GM23338 (cell line): ENCODE measurements around the gene TRHDE. TPM values are rescaled to one million over a fixed set of nuclear protein-coding genes. Genes with fewer than 3 reads are reported as not detected.

Experiments
- ATAC-seq: fragments of 200-7000 bp; cut with Tn5 transposase; 3 replicates; pipeline ENCODE4 v1.9.1; 2020
- DNase-seq: peaks from one replicate; pipeline ENCODE4 v3.0.0-alpha.2; 2015; ENCODE audit warnings: low spot score
- H2AFZ ChIP-seq: fragments of 200-600 bp; sonication (generic); 2 replicates; pipeline ENCODE4 v1.8.0; 2016; ENCODE audit warnings: antibody characterized with exemption, mild to moderate bottlenecking, moderate library complexity
- H3F3A ChIP-seq: fragments of 200-600 bp; sonication (generic); replicated peaks from 2 replicates; pipeline ENCODE4 v1.8.0; 2017; ENCODE audit warnings: antibody characterized with exemption, mixed run types, low read depth
- H3K27ac ChIP-seq: fragments of 200-600 bp; sonication (generic); 2 replicates; pipeline ENCODE4 v1.6.1; 2016; ENCODE audit warnings: low read depth
- H3K27me3 ChIP-seq: fragments of 200-600 bp; sonication (generic); 2 replicates; pipeline ENCODE4 v1.8.0; 2016; ENCODE audit warnings: mild to moderate bottlenecking, mixed run types, moderate library complexity; ENCODE audit not compliant: insufficient read depth
- H3K36me3 ChIP-seq: fragments of 200-600 bp; sonication (generic); 2 replicates; pipeline ENCODE4 v1.8.0; 2016; ENCODE audit warnings: mild to moderate bottlenecking; ENCODE audit not compliant: insufficient read depth
- H3K4me1 ChIP-seq: fragments of 200-600 bp; sonication (generic); 2 replicates; pipeline ENCODE4 v1.8.0; 2016; ENCODE audit warnings: mild to moderate bottlenecking, moderate library complexity; ENCODE audit not compliant: insufficient read depth
- H3K4me2 ChIP-seq: fragments of 200-600 bp; sonication (generic); 2 replicates; pipeline ENCODE4 v1.7.1; 2017; ENCODE audit warnings: mixed run types
- H3K4me3 ChIP-seq: fragments of 200-600 bp; sonication (generic); 2 replicates; pipeline ENCODE4 v1.6.1; 2016; ENCODE audit warnings: mixed run types
- H3K79me2 ChIP-seq: fragments of 200-600 bp; sonication (generic); replicated peaks from 2 replicates; pipeline ENCODE4 v1.8.0; 2017; ENCODE audit warnings: mild to moderate bottlenecking; ENCODE audit not compliant: insufficient read depth
- H3K9me2 ChIP-seq: fragments of 200-600 bp; sonication (generic); 2 replicates; pipeline ENCODE4 v1.8.0; 2017; ENCODE audit not compliant: insufficient read depth
- H4K20me1 ChIP-seq: fragments of 200-600 bp; sonication (generic); replicated peaks from 2 replicates; pipeline ENCODE4 v1.8.0; 2017; ENCODE audit warnings: mild to moderate bottlenecking; ENCODE audit not compliant: insufficient read depth
- H3K27ac Mint-ChIP-seq: 2 replicates; pipeline ENCODE4 v1.8.0; 2020; ENCODE audit warnings: inconsistent platforms, mild to moderate bottlenecking, moderate library complexity, mixed read lengths
- H3K27me3 Mint-ChIP-seq: 3 replicates; pipeline ENCODE4 v1.8.0; 2022; ENCODE audit warnings: low read depth, mild to moderate bottlenecking, moderate library complexity, mixed read lengths, inconsistent platforms; ENCODE audit not compliant: insufficient read depth, poor library complexity
- H3K36me3 Mint-ChIP-seq: 3 replicates; pipeline ENCODE4 v1.8.0; 2021; ENCODE audit warnings: low read depth, mild to moderate bottlenecking, inconsistent platforms, moderate library complexity, mixed read lengths
- H3K4me1 Mint-ChIP-seq: 3 replicates; pipeline ENCODE4 v1.8.0; 2020; ENCODE audit warnings: mild to moderate bottlenecking, inconsistent platforms, mixed read lengths
- H3K4me3 Mint-ChIP-seq: 3 replicates; pipeline ENCODE4 v1.8.0; 2021; ENCODE audit warnings: moderate library complexity, mild to moderate bottlenecking, inconsistent platforms, mixed read lengths
- H3K9me3 Mint-ChIP-seq: 3 replicates; pipeline ENCODE4 v1.8.0; 2020; ENCODE audit warnings: moderate library complexity, mild to moderate bottlenecking, inconsistent platforms, mixed read lengths
- CREB1 ChIP-seq: fragments of 250-450 bp; sonication (Bioruptor Pico); IDR thresholded peaks from 2 replicates; pipeline ENCODE4 v1.5.0; 2020; ENCODE audit warnings: low read depth, mild to moderate bottlenecking, moderate library complexity
- EZH2 ChIP-seq: fragments of 200-600 bp; sonication (generic); IDR thresholded peaks from one replicate; pipeline ENCODE4 v1.8.0; 2017; ENCODE audit warnings: antibody characterized with exemption, mild to moderate bottlenecking, low read depth; ENCODE audit not compliant: unreplicated experiment
- EZH2phosphoT487 ChIP-seq: fragments of 200-600 bp; sonication (generic); IDR thresholded peaks from one replicate; pipeline ENCODE4 v1.8.1; 2018; ENCODE audit warnings: antibody characterized with exemption; ENCODE audit not compliant: unreplicated experiment
- JUNB ChIP-seq: IDR thresholded peaks from one replicate; pipeline ENCODE4 v1.6.1; 2016; ENCODE audit warnings: antibody characterized with exemption; ENCODE audit not compliant: unreplicated experiment
- NANOG ChIP-seq: IDR thresholded peaks from 2 replicates; pipeline ENCODE4 v1.6.1; 2016; ENCODE audit warnings: antibody characterized with exemption, borderline replicate concordance
- POLR2AphosphoS5 ChIP-seq: IDR thresholded peaks from 2 replicates; pipeline ENCODE4 v1.6.1; 2016; ENCODE audit warnings: antibody characterized with exemption, low read depth
- STAT1 ChIP-seq: IDR thresholded peaks from one replicate; pipeline ENCODE4 v1.6.1; 2016; ENCODE audit warnings: antibody characterized with exemption; ENCODE audit not compliant: unreplicated experiment
- ZNF114 ChIP-seq: fragments of 250-450 bp; sonication (Bioruptor Pico); IDR thresholded peaks from 2 replicates; pipeline ENCODE4 v1.5.0; 2020; ENCODE audit warnings: mild to moderate bottlenecking, moderate library complexity
- ZNF331 ChIP-seq: fragments of 250-450 bp; sonication (Bioruptor Pico); IDR thresholded peaks from 2 replicates; pipeline ENCODE4 v1.5.0; 2020; ENCODE audit warnings: low read depth, mild to moderate bottlenecking, moderate library complexity
- polyA plus RNA-seq: library from polyadenylated mRNA; unstranded; fragments of >200 nt; fragmentation: Nextera tagmentation; extraction: Ambion mirVana; gene quantifications from 2 replicates; pipeline ENCODE4 v1.2.1, GENCODE V29; 2016
- total RNA-seq: library from RNA; depleted of rRNA; stranded (reverse); fragments of >200 nt; shearing (Covaris generic); gene quantifications from 2 replicates; pipeline ENCODE4 v1.2.3, GENCODE V29; 2014
- TF ChIP-seq, protein P1 (sequence below), 2 experiments: fragments of 200-600 bp in 1 of 2; sonication (generic) in 1 of 2; conservative IDR thresholded peaks; 2 replicates each; pipeline versions ENCODE4 v1.5.1 to v1.6.1; 2016 to 2017; ENCODE audit warnings: antibody characterized with exemption in 2 of 2, low read depth in 2 of 2, mild to moderate bottlenecking in 2 of 2, moderate library complexity in 1 of 2
- TF ChIP-seq, protein P2 (sequence below): IDR thresholded peaks from 2 replicates; pipeline ENCODE4 v1.6.1; 2016; ENCODE audit warnings: antibody characterized with exemption
- TF ChIP-seq, protein P3 (sequence below): fragments of 250-450 bp; sonication (Bioruptor Pico); IDR thresholded peaks from 2 replicates; pipeline ENCODE4 v1.5.0; 2020; ENCODE audit warnings: mild to moderate bottlenecking, moderate library complexity
- TF ChIP-seq, protein P4 (sequence below): IDR thresholded peaks from one replicate; pipeline ENCODE4 v1.6.1; 2018; ENCODE audit warnings: antibody characterized with exemption; ENCODE audit not compliant: unreplicated experiment

Gene TRHDE
- total and polyA plus RNA-seq, 2 experiments from 2014 or later: 1.3 to 7.7 TPM

DNA sequence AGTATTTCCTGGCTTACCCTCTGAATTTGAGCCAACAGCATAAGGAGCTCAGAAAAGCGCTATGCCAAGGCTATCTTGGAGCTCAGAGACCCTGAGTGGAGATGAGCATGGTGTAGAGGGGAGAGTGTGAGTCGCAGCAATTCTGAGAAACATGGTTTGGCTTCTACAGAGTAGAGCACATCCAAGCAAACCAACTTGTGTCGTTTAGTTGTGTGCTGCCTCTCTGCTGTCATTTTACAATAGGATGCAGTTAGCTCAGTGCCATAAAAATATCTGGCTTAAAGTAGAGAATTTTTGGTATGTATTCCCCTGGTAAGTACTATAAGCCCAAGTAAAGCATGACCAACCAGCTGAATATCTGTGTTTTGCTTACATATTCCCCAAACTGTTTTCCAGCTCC, 249.2 kb downstream of the TRHDE start:
- H3K27me3 ChIP-seq: no peaks in the 10 kb centered on the region
- Mint-ChIP-seq H3K4me3 (no peak overlapping the region), H3K4me1 (peaks cover 8% of the 10 kb centered on the region; the same call in 2 of the 3 replicates), H3K9me3 (peaks cover 11% of the 10 kb centered on the region; the same call in 2 of the 3 replicates), H3K27ac (no peak overlapping the region), H3K27me3 (no peaks in the 10 kb centered on the region), H3K36me3 (peaks cover 16% of the 10 kb centered on the region)
- no peaks in the 10 kb centered on the region for H3F3A ChIP-seq
- TF ChIP-seq EZH2phosphoT487: no peak
- no peak for TF ChIP-seq POLR2AphosphoS5
- TF ChIP-seq, protein P1, sequence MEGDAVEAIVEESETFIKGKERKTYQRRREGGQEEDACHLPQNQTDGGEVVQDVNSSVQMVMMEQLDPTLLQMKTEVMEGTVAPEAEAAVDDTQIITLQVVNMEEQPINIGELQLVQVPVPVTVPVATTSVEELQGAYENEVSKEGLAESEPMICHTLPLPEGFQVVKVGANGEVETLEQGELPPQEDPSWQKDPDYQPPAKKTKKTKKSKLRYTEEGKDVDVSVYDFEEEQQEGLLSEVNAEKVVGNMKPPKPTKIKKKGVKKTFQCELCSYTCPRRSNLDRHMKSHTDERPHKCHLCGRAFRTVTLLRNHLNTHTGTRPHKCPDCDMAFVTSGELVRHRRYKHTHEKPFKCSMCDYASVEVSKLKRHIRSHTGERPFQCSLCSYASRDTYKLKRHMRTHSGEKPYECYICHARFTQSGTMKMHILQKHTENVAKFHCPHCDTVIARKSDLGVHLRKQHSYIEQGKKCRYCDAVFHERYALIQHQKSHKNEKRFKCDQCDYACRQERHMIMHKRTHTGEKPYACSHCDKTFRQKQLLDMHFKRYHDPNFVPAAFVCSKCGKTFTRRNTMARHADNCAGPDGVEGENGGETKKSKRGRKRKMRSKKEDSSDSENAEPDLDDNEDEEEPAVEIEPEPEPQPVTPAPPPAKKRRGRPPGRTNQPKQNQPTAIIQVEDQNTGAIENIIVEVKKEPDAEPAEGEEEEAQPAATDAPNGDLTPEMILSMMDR (conservative IDR thresholded peaks at IDR 0.05; ENCODE audit: low read depth in 2 of 2): no peak
- no peak for TF ChIP-seq ZNF114 (CRISPR knock-in tag)
- TF ChIP-seq NANOG: no peak
- no peak for TF ChIP-seq STAT1
- TF ChIP-seq, protein P2, sequence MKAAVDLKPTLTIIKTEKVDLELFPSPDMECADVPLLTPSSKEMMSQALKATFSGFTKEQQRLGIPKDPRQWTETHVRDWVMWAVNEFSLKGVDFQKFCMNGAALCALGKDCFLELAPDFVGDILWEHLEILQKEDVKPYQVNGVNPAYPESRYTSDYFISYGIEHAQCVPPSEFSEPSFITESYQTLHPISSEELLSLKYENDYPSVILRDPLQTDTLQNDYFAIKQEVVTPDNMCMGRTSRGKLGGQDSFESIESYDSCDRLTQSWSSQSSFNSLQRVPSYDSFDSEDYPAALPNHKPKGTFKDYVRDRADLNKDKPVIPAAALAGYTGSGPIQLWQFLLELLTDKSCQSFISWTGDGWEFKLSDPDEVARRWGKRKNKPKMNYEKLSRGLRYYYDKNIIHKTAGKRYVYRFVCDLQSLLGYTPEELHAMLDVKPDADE: no peak
- TF ChIP-seq, protein P3, sequence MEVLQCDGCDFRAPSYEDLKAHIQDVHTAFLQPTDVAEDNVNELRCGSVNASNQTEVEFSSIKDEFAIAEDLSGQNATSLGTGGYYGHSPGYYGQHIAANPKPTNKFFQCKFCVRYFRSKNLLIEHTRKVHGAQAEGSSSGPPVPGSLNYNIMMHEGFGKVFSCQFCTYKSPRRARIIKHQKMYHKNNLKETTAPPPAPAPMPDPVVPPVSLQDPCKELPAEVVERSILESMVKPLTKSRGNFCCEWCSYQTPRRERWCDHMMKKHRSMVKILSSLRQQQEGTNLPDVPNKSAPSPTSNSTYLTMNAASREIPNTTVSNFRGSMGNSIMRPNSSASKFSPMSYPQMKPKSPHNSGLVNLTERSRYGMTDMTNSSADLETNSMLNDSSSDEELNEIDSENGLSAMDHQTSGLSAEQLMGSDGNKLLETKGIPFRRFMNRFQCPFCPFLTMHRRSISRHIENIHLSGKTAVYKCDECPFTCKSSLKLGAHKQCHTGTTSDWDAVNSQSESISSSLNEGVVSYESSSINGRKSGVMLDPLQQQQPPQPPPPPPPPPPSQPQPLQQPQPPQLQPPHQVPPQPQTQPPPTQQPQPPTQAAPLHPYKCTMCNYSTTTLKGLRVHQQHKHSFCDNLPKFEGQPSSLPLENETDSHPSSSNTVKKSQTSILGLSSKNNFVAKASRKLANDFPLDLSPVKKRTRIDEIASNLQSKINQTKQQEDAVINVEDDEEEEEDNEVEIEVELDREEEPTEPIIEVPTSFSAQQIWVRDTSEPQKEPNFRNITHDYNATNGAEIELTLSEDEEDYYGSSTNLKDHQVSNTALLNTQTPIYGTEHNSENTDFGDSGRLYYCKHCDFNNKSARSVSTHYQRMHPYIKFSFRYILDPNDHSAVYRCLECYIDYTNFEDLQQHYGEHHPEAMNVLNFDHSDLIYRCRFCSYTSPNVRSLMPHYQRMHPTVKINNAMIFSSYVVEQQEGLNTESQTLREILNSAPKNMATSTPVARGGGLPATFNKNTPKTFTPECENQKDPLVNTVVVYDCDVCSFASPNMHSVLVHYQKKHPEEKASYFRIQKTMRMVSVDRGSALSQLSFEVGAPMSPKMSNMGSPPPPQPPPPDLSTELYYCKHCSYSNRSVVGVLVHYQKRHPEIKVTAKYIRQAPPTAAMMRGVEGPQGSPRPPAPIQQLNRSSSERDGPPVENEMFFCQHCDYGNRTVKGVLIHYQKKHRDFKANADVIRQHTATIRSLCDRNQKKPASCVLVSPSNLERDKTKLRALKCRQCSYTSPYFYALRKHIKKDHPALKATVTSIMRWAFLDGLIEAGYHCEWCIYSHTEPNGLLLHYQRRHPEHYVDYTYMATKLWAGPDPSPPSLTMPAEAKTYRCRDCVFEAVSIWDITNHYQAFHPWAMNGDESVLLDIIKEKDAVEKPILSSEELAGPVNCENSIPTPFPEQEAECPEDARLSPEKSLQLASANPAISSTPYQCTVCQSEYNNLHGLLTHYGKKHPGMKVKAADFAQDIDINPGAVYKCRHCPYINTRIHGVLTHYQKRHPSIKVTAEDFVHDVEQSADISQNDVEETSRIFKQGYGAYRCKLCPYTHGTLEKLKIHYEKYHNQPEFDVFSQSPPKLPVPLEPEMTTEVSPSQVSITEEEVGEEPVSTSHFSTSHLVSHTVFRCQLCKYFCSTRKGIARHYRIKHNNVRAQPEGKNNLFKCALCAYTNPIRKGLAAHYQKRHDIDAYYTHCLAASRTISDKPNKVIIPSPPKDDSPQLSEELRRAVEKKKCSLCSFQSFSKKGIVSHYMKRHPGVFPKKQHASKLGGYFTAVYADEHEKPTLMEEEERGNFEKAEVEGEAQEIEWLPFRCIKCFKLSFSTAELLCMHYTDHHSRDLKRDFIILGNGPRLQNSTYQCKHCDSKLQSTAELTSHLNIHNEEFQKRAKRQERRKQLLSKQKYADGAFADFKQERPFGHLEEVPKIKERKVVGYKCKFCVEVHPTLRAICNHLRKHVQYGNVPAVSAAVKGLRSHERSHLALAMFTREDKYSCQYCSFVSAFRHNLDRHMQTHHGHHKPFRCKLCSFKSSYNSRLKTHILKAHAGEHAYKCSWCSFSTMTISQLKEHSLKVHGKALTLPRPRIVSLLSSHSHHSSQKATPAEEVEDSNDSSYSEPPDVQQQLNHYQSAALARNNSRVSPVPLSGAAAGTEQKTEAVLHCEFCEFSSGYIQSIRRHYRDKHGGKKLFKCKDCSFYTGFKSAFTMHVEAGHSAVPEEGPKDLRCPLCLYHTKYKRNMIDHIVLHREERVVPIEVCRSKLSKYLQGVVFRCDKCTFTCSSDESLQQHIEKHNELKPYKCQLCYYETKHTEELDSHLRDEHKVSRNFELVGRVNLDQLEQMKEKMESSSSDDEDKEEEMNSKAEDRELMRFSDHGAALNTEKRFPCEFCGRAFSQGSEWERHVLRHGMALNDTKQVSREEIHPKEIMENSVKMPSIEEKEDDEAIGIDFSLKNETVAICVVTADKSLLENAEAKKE (CRISPR knock-in tag): no peak
- TF ChIP-seq ZNF331 (CRISPR knock-in tag): no peak
- TF ChIP-seq EZH2: no peak
- no peak for TF ChIP-seq CREB1 (CRISPR knock-in tag)
- TF ChIP-seq JUNB: no peak
- TF ChIP-seq, protein P4, sequence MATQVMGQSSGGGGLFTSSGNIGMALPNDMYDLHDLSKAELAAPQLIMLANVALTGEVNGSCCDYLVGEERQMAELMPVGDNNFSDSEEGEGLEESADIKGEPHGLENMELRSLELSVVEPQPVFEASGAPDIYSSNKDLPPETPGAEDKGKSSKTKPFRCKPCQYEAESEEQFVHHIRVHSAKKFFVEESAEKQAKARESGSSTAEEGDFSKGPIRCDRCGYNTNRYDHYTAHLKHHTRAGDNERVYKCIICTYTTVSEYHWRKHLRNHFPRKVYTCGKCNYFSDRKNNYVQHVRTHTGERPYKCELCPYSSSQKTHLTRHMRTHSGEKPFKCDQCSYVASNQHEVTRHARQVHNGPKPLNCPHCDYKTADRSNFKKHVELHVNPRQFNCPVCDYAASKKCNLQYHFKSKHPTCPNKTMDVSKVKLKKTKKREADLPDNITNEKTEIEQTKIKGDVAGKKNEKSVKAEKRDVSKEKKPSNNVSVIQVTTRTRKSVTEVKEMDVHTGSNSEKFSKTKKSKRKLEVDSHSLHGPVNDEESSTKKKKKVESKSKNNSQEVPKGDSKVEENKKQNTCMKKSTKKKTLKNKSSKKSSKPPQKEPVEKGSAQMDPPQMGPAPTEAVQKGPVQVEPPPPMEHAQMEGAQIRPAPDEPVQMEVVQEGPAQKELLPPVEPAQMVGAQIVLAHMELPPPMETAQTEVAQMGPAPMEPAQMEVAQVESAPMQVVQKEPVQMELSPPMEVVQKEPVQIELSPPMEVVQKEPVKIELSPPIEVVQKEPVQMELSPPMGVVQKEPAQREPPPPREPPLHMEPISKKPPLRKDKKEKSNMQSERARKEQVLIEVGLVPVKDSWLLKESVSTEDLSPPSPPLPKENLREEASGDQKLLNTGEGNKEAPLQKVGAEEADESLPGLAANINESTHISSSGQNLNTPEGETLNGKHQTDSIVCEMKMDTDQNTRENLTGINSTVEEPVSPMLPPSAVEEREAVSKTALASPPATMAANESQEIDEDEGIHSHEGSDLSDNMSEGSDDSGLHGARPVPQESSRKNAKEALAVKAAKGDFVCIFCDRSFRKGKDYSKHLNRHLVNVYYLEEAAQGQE: no peak
- no peak overlapping the region for H3K4me3 ChIP-seq
- no peak overlapping the region for H3K27ac ChIP-seq
- H3K36me3 ChIP-seq: no peaks in the 10 kb centered on the region
- no peaks in the 10 kb centered on the region for H3K79me2 ChIP-seq
- H3K9me2 ChIP-seq: peaks cover 4% of the 10 kb centered on the region; the same call in 1 of the 2 replicates
- ATAC-seq (no peak), DNase-seq (no peak)
- no peak overlapping the region for H3K4me2 ChIP-seq
- no peaks in the 10 kb centered on the region for H4K20me1 ChIP-seq
- no peak overlapping the region for H2AFZ ChIP-seq
- H3K4me1 ChIP-seq: no peaks in the 10 kb centered on the region
